ENCODE data around the gene TBPL2. TPM values are rescaled to one million over a fixed set of nuclear protein-coding genes. Genes with fewer than 3 reads are reported as not detected.

The TBPL2 gene
- total and polyA plus RNA-seq, 2 of the 13 experiments (the other 11 are each of a cell fraction or from before 2014, with no cell fraction given): not detected

GRCh38 chr14:55482936-55483605 lies 42.7 kb upstream of the TBPL2 start (continued):
- no peak for TF ChIP-seq MTF2 (CRISPR knock-in tag; IDR thresholded peaks at IDR 0.05; ENCODE audit: borderline replicate concordance)

- TF ChIP-seq ZNF691 (CRISPR knock-in tag; IDR thresholded peaks at IDR 0.05; ENCODE audit: borderline replicate concordance, low read depth) (no peak), RAD21 (CRISPR knock-in tag; IDR thresholded peaks at IDR 0.05) (no peak), GATAD2A (CRISPR knock-in tag; IDR thresholded peaks at IDR 0.05) (no peak), PAX8 (CRISPR knock-in tag; IDR thresholded peaks at IDR 0.05; ENCODE audit: borderline replicate concordance) (no peak), ZNF891 (CRISPR knock-in tag; IDR thresholded peaks at IDR 0.05) (no peak), GABPA (IDR thresholded peaks at IDR 0.05; ENCODE audit: low read depth, low read length) (no peak), GABPA (CRISPR knock-in tag; IDR thresholded peaks at IDR 0.05; ENCODE audit: low read depth) (no peak), ATF7-NPFF (CRISPR knock-in tag; IDR thresholded peaks at IDR 0.05; ENCODE audit: low read depth) (no peak), THAP11 (CRISPR knock-in tag; IDR thresholded peaks at IDR 0.05) (no peak)
- FAIRE-seq (no peak), ATAC-seq (no peak), DNase-seq (ENCODE audit: low spot score) (no peak)
- H3K9me3 ChIP-seq (ENCODE audit: low read length): no peaks in the 10 kb centered on the region
- intact Hi-C loops (cut with micrococcal nuclease; ENCODE audit: unreplicated experiment): no loop called here
- no peak overlapping the region for H3K9ac ChIP-seq (ENCODE audit: insufficient read depth, low read depth, low read length)
- H3K27me3 ChIP-seq (ENCODE audit: control insufficient read depth in 1 of 2, insufficient read depth in 2 of 2, low read length in 2 of 2): no peaks in the 10 kb centered on the region; a peak in 1 of 5 replicates
- in situ Hi-C loops (cut with HindIII; ENCODE audit: extremely low pct_ligation_motif_present, low pct_unique_long_range_greater_than_20kb): no loop called here
- no peaks in the 10 kb centered on the region for H3K4me1 ChIP-seq (ENCODE audit: insufficient read depth, low read length)
- no peaks in the 10 kb centered on the region for H4K20me1 ChIP-seq (ENCODE audit: insufficient read depth, low read length)
- H3K27ac ChIP-seq (ENCODE audit: extremely low read length, insufficient read depth, low read length): no peak overlapping the region
- POLR2A ChIA-PET: no interaction called here
- no peak overlapping the region for H2AFZ ChIP-seq (ENCODE audit: low read length)
- H3K79me2 ChIP-seq (ENCODE audit: insufficient read depth, low read length): no peaks in the 10 kb centered on the region
- no TSS peak for BruUV-seq (replicated peaks)
- no peaks in the 10 kb centered on the region for H3K36me3 ChIP-seq (replicated peaks in 1 of 2; ENCODE audit: control insufficient read depth in 1 of 2, insufficient read depth in 2 of 2, low read length in 2 of 2)
- no peak overlapping the region for H3K4me3 ChIP-seq (replicated peaks in 1 of 3; ENCODE audit: insufficient read depth in 1 of 3, low read depth in 2 of 3, low read length in 3 of 3)
- 18% methylated on average over 5 of the region's 5 CpGs for WGBS (ENCODE audit: low lambda C conversion rate)
- no peak overlapping the region for H3K4me2 ChIP-seq (ENCODE audit: low read depth, low read length)
- CTCF ChIA-PET (ENCODE audit: low intra/inter-chr PET ratio, low total read pairs): no interaction called here
Measured at GRCh38 chr14:55481769-55482168, 41.4 kb upstream of the TBPL2 start.

Measured in HepG2 (cell line).